ENCODE results near the gene ELOA. TPM values are rescaled to one million over a fixed set of nuclear protein-coding genes. Genes with fewer than 3 reads are reported as not detected.

The ELOA gene
- total and polyA plus RNA-seq, 2 experiments from 2014 or later, result 49.1 to 57.7 TPM

GRCh38 chr1:23776217-23776616 is 32.9 kb downstream of the ELOA start:
- no peak overlapping the region for H2AFZ ChIP-seq
- peaks cover 13% of the 10 kb centered on the region; the same call in 1 of the 2 replicates for H3K36me3 ChIP-seq (ENCODE audit: insufficient read depth)
- peaks cover 17% of the 10 kb centered on the region for H4K20me1 ChIP-seq (replicated peaks; ENCODE audit: insufficient read depth)
- no peaks in the 10 kb centered on the region for H3K9me2 ChIP-seq (ENCODE audit: insufficient read depth)
- Mint-ChIP-seq H3K27ac (no peak overlapping the region), H3K36me3 (ENCODE audit: low read depth) (peaks cover 14% of the 10 kb centered on the region; the same call in 2 of the 3 replicates), H3K27me3 (ENCODE audit: insufficient read depth, low read depth, poor library complexity) (peaks cover 4% of the 10 kb centered on the region), H3K9me3 (no peaks in the 10 kb centered on the region), H3K4me3 (no peak overlapping the region), H3K4me1 (peaks cover 13% of the 10 kb centered on the region)
- no peak overlapping the region for H3K4me2 ChIP-seq
- no peaks in the 10 kb centered on the region for H3K27me3 ChIP-seq (ENCODE audit: insufficient read depth)
- no peak for TF ChIP-seq REST (IDR thresholded peaks at IDR 0.05; ENCODE audit: unreplicated experiment)
- TF ChIP-seq EZH2phosphoT487 (IDR thresholded peaks at IDR 0.05; ENCODE audit: unreplicated experiment), result no peak
- TF ChIP-seq NANOG (IDR thresholded peaks at IDR 0.05; ENCODE audit: borderline replicate concordance), result no peak
- TF ChIP-seq JUNB (IDR thresholded peaks at IDR 0.05; ENCODE audit: unreplicated experiment), result no peak
- no peak for TF ChIP-seq POLR2AphosphoS5 (IDR thresholded peaks at IDR 0.05; ENCODE audit: low read depth)
- no peak for TF ChIP-seq ZNF331 (CRISPR knock-in tag; IDR thresholded peaks at IDR 0.05; ENCODE audit: low read depth)
- no peak for TF ChIP-seq ZNF114 (CRISPR knock-in tag; IDR thresholded peaks at IDR 0.05)
- no peak for TF ChIP-seq ETS1 (IDR thresholded peaks at IDR 0.05)
- TF ChIP-seq STAT1 (IDR thresholded peaks at IDR 0.05; ENCODE audit: unreplicated experiment), result no peak
- TF ChIP-seq ZNF462 (CRISPR knock-in tag; IDR thresholded peaks at IDR 0.05), result no peak
- TF ChIP-seq CTCF (conservative IDR thresholded peaks at IDR 0.05; ENCODE audit: low read depth in 2 of 2), result no peak
- TF ChIP-seq CREB1 (CRISPR knock-in tag; IDR thresholded peaks at IDR 0.05; ENCODE audit: low read depth), result no peak
- no peak for TF ChIP-seq EZH2 (IDR thresholded peaks at IDR 0.05; ENCODE audit: low read depth, unreplicated experiment)
- no peak overlapping the region for H3K27ac ChIP-seq (ENCODE audit: low read depth)
- peaks cover 4% of the 10 kb centered on the region; the same call in 1 of the 2 replicates for H3F3A ChIP-seq (replicated peaks; ENCODE audit: low read depth)
- peaks cover 18% of the 10 kb centered on the region; the same call in 1 of the 2 replicates for H3K4me1 ChIP-seq (ENCODE audit: insufficient read depth)
- peaks cover 47% of the 10 kb centered on the region for H3K79me2 ChIP-seq (replicated peaks; ENCODE audit: insufficient read depth)
- no peak overlapping the region for H3K4me3 ChIP-seq
- no peak for DNase-seq (ENCODE audit: low spot score)
- no peak for ATAC-seq
